Measurements from ENCODE around the gene TSPAN5.

GRCh38 chr4:98501383-98501782, 157.0 kb downstream of the TSPAN5 start:
- TF ChIP-seq CTCF (IDR thresholded peaks at IDR 0.05) = no peak
- TF ChIP-seq POLR2A (IDR thresholded peaks at IDR 0.05) = no peak
- TF ChIP-seq POLR2AphosphoS5 (IDR thresholded peaks at IDR 0.05) = no peak

Data from prostate gland (tissue), 2 donors.